ENCODE data around the gene FMN2.

GRCh38 chr1:240173836-240174235, 82.2 kb downstream of the FMN2 start:
- no peak for TF ChIP-seq CTCF (IDR thresholded peaks at IDR 0.05)
- TF ChIP-seq POLR2A (IDR thresholded peaks at IDR 0.05), result no peak

All from Peyer's patch (tissue), 4 donors.